Skin of body (tissue), 2 donors: ENCODE measurements around the gene MRGPRX1. TPM values are rescaled to one million over a fixed set of nuclear protein-coding genes. Genes with fewer than 3 reads are reported as not detected.
"Not testable (repeated sequence)": the region's sequence is repeated elsewhere in the genome, so short reads cannot be mapped to it uniquely, and the experiment has no call there.

ENCODE experiments used
- DNase-seq: peaks from one replicate; lab custom pipeline; 2025; lab: John Stamatoyannopoulos, UW
- total RNA-seq: library from RNA; depleted of rRNA; stranded (reverse); fragments of >200 nt; gene quantifications from one replicate; pipeline ENCODE4 v1.2.3, GENCODE V29; 2014

The MRGPRX1 gene
- total RNA-seq = not detected

DNA sequence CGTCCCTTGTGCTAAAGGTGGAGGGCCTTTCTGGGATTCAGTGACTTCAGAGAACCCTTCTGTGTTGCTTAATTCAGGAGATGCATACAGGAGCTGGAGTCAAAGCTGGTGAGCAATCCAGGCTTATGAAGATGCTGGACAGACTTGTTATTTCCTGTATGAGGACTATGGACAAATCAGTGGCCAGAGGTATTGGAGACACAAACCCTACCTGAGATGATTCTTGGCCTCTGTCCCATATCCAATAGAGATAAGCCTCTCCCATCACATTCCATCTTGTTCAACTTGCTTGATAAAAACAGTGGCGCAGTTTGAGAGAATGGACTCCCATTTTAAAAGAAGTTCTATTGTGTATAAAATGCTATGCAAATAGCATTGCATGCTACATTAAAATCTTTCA lies at the start of gene MRGPRX1:
MRGPRX1 (minus strand) TSS at position 101 of the 400 bp plus-strand sequence. CDS start 4,630 bp downstream, outside the sequence.
- no peak for DNase-seq

DNA sequence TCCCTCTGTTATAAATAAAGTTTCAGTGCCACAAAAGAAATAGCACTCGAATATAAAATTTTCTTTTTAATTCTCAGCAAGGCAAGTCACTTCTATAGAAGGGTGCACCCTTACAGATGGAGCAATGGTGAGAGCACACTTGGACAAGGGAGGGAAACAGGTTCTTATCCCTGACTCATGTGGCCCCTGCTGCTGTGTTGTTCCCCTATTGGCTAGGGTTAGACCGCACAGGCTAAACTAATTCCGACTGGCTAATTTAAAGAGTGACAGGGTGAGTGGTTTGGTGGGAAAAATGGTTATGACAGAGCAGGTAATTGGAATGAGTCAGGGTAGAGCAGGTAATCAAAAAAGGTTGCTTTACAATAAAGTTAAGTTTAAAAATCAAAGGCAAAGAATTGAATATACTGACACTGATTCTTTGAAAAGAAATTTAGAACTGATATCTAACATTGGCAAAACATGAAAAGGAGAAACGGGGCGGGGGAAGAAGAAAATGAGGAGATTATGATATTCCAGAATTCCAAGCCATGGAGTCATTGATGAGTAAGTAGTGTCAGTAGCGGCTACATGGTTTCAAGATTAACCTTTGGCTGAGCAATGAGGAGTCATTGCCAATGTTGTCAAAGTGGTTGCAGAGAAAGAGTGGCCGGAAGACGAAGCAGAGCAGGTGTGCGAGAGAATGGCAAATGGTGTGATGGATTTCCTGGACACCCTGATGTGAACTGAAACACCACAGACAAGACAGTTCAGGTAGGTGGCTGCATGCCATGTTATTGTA lies 48.4 kb upstream of the MRGPRX1 start:
- DNase-seq = no peak

DNA sequence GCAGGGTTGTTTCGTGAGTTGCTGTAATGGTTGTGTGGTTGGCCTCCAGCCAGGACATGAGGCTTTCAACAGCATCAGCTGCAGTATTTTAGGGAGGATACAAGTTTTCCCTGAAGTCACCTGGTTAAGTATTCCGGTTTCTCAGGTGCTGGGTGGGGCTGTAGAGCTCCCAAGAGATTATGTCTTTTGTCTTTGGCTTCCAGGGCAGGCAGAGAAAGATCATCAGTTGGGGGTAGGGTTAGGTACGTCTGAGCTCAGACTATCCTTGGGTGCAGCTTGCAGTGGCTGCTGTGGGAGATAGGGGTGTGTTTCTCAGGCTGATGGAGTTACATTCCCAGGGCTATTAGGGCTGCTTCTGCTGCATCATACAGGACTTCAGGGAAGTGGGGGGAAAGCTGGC lies 47.5 kb upstream of the MRGPRX1 start:
- no peak for DNase-seq

DNA sequence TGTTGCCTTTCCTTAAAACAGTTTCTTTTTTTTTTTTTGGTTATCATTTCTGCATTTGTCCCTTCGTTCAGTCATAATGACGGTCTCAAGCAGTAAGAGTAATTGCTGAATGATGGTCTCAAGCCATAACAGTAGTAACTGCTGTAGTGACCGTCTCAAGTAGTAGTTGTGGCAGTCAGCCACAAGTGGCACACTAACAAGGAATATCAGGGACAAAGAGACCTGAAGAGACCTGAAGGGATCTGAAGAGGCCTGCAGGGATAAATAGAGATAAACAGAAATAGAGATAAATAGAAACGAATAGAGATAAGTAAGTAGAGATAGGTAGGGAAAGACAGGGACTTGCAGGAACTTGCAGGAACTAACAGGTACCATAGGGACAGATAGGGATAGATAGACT lies 42.7 kb upstream of the MRGPRX1 start:
- no peak for DNase-seq

DNA sequence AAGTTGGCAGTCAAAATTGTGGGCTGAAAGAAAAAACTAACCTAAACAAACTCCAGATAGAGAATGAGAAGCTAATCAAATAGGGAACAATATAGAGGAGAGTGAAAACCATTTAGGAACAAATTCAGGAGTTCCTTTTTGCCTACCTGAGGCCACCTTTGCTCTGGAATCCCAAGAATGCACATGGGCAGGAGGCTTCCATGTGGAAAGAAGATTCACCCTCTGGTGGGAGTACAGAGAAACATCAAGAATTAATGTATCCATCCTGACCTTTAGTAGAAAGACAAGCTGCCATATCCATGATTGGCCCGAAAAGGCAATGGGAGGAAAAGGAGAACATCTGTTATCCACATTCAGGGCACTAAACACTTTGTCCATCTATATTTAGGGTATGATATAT lies 35.0 kb upstream of the MRGPRX1 start:
- no peak for DNase-seq

DNA sequence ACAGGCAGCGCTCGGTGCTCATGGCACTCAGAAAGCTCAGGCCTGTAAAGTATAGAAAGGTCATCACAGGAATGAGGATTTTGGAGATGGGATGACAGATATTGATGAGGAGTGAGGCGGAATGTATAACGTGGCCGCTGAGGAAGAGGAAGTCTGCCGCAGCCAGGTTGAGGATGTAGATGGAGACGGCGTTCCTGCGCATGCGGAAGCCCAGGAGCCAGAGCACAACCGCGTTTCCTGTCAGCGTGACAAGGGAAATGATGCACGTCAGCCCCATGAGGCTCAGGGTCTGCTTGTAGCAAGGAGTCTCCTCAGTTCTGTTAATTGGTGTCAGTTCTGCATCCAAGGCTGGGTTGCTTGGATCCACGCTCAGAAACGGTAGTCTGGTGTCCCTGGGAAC lies 33.1 kb upstream of the MRGPRX1 start:
- DNase-seq = no peak

DNA sequence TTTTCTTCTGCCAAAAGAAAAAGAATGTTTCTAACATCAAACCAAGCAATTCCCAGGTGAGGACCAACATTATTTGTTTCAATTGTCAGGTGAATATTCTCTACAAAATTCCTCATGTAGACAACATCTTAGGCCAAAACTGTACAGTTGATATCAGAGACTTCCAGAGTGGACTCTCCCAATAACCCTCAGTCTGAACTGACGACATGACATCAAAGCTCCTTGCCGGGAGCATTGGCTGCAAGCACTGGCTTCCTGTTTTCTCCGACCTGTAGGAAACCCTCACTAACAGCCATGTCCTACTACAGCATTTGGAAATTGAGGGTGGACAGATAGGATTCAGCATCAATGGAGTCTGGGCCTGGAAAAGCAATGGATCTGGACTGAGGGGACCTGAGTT lies 30.5 kb upstream of the MRGPRX1 start:
- no peak for DNase-seq

DNA sequence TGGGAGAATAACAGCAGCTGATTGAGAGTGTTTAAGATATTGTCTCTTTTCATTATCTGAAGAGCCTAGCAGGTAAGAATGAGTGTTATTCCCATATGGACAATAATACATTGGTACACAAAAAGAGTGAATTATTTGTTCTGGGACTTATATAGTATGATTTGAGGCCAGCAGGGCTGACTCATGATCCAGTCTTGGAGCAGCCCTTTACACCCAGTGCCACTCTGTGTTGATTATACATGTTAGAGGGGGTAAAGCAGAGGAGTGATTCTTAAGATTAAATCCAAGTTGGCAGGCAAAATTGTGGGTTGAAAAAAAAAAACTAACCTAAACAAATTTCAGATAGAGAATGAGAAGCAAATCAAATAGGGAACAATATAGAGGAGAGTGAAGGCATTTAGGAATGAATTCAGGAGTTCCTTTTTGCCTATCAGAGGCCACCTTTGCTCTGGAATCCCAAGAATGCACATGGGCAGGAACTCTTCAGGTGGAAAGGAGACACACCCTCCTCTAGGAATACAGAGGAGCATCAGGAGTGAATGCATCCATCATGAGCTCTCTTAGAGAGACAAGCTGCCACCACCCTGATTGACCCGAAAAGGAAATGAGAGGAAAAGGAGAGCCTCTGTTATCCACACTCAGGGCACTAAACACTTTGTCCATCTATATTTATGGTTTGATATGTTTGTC lies 19.2 kb upstream of the MRGPRX1 start:
- no peak for DNase-seq

DNA sequence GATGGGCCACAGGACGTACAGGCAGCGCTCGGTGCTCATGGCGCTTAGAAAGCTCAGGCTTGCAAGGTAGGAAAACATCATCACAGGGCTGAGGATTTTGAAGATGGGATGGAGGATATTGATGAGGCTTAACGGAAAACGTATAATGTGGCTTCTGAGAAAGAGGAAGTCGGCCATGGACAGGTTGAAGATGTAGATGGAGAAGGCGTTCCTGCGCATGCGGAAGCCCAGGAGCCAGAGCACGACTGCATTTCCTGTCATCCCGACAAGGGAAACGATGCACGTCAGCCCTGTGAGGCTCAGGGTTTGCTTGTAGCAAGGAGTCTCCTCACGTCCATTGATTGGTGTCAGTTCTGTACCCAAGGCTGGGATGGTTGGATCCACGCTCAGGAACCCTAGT lies 17.4 kb upstream of the MRGPRX1 start:
- DNase-seq = no peak

DNA sequence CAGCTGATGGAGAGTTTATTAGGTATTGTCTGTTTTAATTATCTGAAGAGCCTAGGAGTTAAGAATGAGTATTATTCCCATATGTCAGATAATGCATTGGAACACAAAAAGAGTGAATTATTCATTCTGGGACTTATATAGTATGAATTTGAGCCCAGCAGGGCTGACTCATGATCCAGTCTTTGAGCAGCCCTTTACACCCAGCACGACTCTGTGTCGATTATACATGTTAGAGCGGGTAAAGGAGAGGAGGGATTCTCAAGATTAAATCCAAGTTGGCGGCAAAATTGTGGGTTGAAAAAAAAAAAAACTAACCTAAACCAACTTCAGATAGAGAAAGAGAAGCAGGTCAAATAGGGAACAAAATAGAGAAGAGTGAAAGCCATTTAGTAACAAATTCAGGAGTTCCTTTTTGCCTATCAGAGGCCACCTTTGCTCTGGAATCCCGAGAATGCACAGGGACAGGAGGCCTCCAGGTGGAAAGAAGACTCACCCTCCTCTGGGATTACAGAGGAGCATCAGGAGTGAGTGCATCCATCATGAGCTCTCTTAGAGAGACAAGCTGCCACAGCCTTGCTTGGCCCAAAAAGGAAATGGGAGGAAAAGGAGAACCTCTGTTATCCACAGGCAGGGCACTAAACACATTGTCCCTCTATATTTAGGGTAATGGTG lies 3.1 kb downstream of the MRGPRX1 start:
- no peak for DNase-seq

DNA sequence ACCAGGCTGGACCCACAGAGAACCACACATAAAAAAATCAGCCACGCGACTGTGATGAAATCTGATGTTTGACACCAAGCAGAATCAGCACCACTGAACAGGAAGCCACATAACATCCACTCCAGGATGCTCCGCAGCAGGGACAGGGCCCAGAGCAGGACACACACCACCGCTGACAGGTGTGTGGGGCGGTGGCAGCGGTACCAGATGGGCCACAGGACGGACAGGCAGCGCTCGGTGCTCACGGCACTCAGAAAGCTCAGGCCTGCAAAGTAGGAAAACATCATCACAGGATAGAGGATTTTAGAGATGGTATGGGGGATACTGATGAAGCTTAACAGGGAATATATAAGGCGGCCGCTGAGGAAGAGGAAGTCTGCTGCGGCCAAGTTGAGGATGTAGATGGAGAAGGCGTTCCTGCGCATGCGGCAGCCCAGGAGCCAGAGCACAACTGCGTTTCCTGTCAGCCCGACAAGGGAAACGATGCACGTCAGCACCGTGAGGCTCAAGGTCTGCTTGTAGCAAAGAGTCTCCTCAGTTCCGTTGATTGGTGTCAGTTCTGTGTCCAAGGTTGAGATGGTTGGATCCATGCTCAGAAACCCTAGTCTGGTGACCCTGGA lies 4.9 kb downstream of the MRGPRX1 start:
- no peak for DNase-seq

DNA sequence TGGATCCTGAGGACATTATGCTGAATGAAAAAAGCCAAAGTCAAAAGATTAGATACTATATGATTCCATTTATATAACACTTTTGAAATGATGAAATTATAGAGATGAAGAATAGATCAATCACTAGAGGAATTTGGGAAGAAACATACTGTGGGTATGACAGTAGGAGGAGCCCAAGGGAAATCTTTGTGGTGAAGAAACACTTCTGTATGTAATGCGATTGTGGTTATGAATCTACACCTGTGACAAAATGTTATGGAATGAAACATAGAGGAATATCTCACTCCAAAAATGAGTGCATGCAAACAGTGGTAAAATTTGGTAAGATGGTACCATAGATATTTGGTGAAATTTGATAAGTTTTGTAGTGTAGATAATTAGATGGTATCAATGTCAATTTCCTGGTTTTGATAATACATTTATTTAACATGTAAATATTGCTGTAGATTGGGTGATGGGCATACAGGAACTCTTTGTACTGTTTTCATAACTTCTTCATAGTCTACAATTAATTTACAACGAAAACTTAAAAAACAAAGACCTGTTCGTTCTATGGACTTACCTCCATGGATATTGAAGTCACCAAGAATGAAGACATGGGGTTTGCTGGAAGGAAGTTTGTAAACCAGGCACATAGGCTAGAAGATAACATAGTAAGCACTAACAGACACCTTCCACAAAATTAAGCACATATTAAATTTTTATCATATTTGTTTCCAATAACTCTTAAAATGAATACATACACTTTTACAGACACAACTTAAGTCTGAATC lies 11.5 kb downstream of the MRGPRX1 start:
- DNase-seq = no peak

DNA sequence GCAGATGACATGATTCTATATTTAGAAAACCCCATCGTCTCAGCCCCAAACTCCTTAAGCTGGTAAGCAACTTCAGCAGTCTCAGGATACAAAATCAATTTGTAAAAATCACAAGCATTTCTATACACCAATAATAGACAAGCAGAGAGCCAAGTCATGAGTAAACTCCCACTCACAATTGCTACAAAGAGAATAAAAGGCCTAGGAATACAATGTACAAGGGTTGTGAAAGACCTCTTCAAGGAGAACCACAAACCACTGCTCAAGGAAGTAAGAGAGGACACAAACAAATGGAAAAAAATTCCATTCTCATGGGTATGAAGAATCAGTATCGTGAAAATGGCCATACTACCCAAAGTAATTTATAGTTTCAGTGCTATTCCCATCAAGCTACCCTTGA lies 13.8 kb downstream of the MRGPRX1 start:
- DNase-seq = not testable (repeated sequence)

DNA sequence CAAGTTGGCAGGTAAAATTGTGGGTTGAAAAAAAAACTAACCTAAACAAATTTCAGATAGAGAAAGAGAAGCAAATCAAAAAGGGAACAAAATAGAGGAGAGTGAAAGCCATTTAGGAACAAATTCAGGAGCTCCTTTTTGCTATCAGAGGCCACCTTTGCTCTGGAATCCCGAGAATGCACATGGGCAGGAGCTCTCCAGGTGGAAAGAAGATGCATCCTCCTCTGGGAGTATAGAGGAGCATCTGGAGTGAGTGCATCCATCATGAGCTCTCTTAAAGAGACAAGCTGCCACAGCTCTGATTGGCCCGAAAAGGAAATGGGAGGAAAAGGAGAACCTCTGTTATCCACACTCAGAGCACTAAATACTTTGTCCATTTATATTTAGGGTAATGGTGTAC lies 26.3 kb downstream of the MRGPRX1 start:
- no peak for DNase-seq

DNA sequence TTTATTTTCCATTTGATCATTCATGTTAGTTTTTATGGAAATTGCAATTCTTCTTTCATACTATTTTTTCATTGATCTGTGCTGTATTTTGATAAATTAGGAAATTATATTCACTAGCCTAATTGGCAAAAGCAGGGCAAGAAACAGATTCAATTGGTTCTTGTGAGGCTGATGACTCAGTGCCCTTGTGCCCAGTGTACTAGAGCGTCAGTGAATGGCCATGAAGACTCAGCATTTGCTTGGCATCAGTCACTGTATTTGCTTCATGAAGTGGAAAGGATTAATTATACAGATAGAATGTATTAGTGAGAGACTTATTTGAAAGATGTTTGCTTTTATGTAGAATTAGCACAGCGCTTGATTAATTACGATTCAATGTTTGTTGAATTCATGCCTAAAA lies 31.8 kb downstream of the MRGPRX1 start:
- DNase-seq = no peak

DNA sequence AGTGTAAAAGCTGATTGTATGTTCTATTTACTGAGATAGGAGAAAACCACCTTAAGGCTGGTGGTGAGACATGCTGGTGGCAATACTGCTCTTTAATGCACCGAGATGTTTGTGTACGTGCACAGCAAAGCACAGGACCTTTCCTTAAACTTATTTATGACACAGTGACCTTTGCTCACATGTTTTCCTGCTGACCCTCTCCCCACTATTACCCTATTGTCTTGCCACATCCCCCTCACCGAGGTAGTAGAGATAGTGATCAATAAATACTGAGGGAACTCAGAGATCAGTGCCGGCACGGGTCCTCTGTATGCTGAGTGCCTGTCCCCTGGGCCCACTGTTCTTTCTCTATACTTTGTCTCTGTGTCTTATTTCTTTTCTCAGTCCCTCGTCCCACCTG lies 38.6 kb downstream of the MRGPRX1 start:
- not testable (repeated sequence) for DNase-seq

DNA sequence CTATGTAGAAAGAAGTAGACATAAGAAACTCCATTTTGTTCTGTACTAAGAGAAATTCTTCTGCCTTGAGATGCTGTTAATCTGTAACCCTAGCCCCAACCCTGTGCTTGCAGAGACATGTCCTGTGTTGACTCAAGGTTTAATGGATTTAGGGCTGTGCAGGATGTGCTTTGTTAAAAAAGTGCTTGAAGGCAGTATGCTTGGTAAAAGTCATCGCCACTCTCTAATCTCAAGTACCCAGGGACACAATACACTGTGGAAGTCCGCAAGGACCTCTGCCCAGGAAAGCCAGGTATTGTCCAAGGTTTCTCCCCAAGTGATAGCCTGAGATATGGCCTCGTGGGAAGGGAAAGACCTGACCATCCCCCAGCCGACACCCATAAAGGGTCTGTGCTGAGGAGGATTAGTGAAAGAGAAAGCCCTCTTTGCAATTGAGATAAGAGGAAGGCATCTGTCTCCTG lies 39.0 kb downstream of the MRGPRX1 start:
- not testable (repeated sequence) for DNase-seq

DNA sequence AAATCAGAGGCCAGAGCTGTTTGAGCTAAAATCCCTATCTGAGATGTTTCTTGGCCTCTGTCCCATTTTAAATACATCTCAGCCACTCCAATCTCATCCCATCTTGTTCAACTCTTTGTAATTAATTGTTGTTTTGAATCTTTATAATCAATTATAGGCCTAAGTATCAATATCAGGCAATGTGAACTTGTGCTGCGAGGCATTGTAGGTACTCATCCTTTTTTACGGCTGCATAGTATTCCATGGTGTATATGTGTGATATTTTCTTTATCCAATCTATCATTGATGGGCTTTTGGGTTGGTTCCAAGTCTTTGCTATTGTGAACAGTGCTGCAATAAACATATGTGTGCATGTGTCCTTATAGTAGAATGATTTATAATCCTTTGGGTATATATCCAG lies 47.5 kb downstream of the MRGPRX1 start:
- DNase-seq = not testable (repeated sequence)

DNA sequence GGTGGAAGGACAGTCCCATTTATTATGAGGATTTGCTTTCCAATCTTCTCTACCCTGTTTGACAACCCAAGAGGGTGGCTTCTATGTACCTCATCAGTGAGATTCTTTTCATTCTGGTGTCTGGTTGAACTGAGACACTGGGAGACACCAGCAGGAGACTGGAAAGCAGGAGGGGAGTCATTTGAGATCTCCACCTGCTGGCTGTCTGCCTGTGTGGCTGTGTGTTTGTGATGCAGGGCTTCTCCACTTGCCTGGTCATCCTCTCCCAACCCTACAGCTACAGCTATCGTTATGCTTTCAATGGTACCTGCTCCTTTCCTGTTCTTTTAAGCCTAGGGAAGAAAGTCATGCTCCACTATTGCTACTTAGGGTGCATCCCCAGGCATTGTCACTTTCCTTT lies 48.6 kb downstream of the MRGPRX1 start:
- no peak for DNase-seq
